HFFc6 (cell line): ENCODE data around the gene SFTPD. TPM values are rescaled to one million over a fixed set of nuclear protein-coding genes. Genes with fewer than 3 reads are reported as not detected.

Experiments used
- DNase-seq: peaks from one replicate; pipeline ENCODE4 v3.0.0-alpha.2; 2018
- H3K27ac Mint-ChIP-seq: 2 replicates; pipeline ENCODE4 v1.8.0; 2020; ENCODE audit warnings: mild to moderate bottlenecking, mixed read lengths
- H3K27me3 Mint-ChIP-seq: 2 replicates; pipeline ENCODE4 v1.8.0; 2021; ENCODE audit warnings: mild to moderate bottlenecking, moderate library complexity, mixed read lengths; ENCODE audit not compliant: insufficient read depth
- H3K36me3 Mint-ChIP-seq: 2 replicates; pipeline ENCODE4 v1.8.0; 2021; ENCODE audit warnings: low read depth, mixed read lengths
- H3K4me1 Mint-ChIP-seq: 2 replicates; pipeline ENCODE4 v1.8.0; 2020; ENCODE audit warnings: low read depth, mixed read lengths
- H3K4me3 Mint-ChIP-seq: 2 replicates; pipeline ENCODE4 v1.8.0; 2020; ENCODE audit warnings: mild to moderate bottlenecking, moderate library complexity, mixed read lengths
- H3K9me3 Mint-ChIP-seq: 2 replicates; pipeline ENCODE4 v1.8.0; 2020; ENCODE audit warnings: mild to moderate bottlenecking, mixed read lengths
- total RNA-seq, 6 experiments: library from RNA; stranded (reverse); fragmentation: NEBNext Ultra II Directional; extraction: Animal tissue kit (Norgen Biotek cat#: 25700); gene quantifications; 2 replicates in 1 of 6; 3 replicates in 5 of 6; pipeline ENCODE4 v1.2.3, GENCODE V29; 2021
- TF ChIP-seq, protein P1 (sequence below): fragments of 200-600 bp; sonication (generic); IDR thresholded peaks from 2 replicates; pipeline ENCODE4 v1.5.0; 2021; ENCODE audit warnings: antibody characterized with exemption, mild to moderate bottlenecking

Gene SFTPD
- total RNA-seq, 6 experiments from 2014 or later, result not detected

DNA sequence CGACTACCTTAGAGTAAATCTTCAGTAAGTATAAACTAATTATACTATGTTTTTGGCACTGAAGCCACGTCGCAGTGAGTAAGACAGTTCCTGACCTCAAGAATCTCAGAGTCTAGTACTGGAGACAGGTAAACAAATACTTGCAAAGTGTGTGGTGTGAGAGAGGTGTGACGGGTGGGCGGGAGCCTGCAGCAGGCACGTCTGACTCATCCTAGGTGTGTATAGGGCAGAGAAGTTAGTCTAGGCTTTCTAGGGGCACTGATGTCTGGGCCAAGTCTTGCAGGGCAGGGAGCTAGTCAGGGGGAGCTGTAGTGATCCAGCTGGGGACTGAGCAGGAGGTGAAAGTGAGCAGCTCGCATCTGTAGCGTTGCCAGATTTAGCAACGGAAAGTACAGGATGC lies 35.9 kb upstream of the SFTPD start:
- DNase-seq, result no peak
- TF ChIP-seq, protein P1, sequence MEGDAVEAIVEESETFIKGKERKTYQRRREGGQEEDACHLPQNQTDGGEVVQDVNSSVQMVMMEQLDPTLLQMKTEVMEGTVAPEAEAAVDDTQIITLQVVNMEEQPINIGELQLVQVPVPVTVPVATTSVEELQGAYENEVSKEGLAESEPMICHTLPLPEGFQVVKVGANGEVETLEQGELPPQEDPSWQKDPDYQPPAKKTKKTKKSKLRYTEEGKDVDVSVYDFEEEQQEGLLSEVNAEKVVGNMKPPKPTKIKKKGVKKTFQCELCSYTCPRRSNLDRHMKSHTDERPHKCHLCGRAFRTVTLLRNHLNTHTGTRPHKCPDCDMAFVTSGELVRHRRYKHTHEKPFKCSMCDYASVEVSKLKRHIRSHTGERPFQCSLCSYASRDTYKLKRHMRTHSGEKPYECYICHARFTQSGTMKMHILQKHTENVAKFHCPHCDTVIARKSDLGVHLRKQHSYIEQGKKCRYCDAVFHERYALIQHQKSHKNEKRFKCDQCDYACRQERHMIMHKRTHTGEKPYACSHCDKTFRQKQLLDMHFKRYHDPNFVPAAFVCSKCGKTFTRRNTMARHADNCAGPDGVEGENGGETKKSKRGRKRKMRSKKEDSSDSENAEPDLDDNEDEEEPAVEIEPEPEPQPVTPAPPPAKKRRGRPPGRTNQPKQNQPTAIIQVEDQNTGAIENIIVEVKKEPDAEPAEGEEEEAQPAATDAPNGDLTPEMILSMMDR, result no peak
- no peak overlapping the region for H3K27ac Mint-ChIP-seq
- H3K36me3 Mint-ChIP-seq, result peaks cover 3% of the 10 kb centered on the region; the same call in 1 of the 2 replicates
- no peak overlapping the region for H3K4me3 Mint-ChIP-seq
- H3K9me3 Mint-ChIP-seq, result peaks cover 10% of the 10 kb centered on the region; the same call in 1 of the 2 replicates
- peaks cover 21% of the 10 kb centered on the region for H3K27me3 Mint-ChIP-seq
- no peaks in the 10 kb centered on the region for H3K4me1 Mint-ChIP-seq

DNA sequence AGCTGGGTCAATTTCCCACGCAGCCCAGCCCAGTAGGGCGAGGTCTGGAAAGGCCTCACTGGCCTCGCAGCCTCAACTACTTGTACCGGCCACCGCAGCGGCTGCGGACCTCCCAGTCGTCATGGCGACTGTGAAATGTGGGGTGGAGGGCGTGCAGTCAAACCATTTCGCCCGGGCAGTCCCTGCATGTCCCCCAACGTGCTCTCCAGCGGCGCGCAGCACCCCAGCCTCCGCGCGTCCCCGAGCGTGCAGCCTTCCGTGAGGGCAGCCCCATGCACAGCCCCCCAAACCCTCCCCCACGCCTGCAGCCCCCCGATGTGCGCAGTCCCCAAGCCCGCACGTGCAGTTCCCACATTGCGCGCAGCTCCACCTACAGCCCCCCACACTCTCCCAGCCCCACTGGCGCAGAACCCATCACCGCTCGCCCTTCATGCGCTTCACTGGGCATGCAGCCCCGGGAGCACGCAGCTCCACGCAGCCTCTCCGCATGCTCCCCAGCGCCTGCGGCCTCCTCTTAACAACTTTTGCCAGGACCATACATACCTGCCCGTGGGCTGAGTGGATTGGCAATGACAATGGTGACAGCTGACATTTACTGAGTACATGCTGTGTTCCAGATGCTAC lies 34.5 kb upstream of the SFTPD start:
- DNase-seq, result no peak
- no peaks in the 10 kb centered on the region; the same call in 1 of the 2 replicates for H3K9me3 Mint-ChIP-seq
- H3K27ac Mint-ChIP-seq, result no peak overlapping the region
- no peaks in the 10 kb centered on the region for H3K36me3 Mint-ChIP-seq
- TF ChIP-seq, protein P1, result no peak
- no peak overlapping the region for H3K4me3 Mint-ChIP-seq
- H3K27me3 Mint-ChIP-seq, result peaks cover 28% of the 10 kb centered on the region
- no peaks in the 10 kb centered on the region for H3K4me1 Mint-ChIP-seq

DNA sequence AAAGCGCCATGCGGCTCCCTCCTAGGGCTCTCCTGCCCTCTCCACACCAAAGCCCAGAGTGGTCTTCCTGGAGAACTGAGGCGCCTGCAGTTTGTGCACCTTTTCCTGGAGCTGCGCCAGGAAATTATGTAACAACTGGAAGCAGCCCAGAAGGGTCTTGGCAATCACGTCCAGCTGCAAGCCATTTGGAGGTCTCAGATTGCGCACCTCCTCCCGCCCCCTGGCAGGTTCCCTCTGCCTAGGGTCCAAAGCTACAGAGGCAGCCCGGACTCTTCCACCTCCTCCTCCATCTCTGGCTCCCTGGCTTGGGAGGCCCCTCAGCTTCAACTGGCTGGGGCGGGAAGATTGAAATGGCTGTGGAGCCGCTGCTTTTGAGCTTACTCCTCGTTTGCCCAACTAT lies 34.0 kb upstream of the SFTPD start:
- peaks cover 28% of the 10 kb centered on the region for H3K27me3 Mint-ChIP-seq
- no peaks in the 10 kb centered on the region for H3K9me3 Mint-ChIP-seq
- no peak overlapping the region for H3K27ac Mint-ChIP-seq
- no peak overlapping the region for H3K4me3 Mint-ChIP-seq
- H3K36me3 Mint-ChIP-seq, result no peaks in the 10 kb centered on the region
- TF ChIP-seq, protein P1, result no peak
- H3K4me1 Mint-ChIP-seq, result no peaks in the 10 kb centered on the region
- no peak for DNase-seq

DNA sequence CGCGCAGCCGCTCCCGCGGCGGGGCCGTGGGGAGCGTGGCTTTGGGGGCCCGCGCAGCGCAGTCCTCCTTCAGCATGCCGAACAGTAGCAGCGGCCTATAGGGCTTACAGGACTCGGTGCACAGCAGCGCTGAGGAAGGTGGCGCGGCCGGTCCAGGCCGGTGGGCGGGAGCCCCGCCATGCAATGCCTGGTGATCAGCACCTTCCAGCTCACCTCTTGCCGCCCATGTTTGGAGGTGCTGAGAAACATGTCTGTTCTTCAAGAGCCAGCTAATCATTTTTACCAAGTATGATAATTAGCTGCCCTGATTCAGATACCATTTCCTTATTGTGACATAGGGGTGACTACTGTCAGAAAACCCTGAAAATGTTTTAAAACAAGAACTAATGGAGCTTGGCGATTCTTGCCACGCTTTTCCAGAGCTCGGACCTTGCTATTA lies 33.5 kb upstream of the SFTPD start:
- Mint-ChIP-seq H3K4me3 (no peak overlapping the region), H3K4me1 (no peaks in the 10 kb centered on the region), H3K9me3 (no peaks in the 10 kb centered on the region), H3K36me3 (no peaks in the 10 kb centered on the region), H3K27ac (no peak overlapping the region), H3K27me3 (peaks cover 28% of the 10 kb centered on the region)
- no peak for DNase-seq
- TF ChIP-seq, protein P1, result no peak

DNA sequence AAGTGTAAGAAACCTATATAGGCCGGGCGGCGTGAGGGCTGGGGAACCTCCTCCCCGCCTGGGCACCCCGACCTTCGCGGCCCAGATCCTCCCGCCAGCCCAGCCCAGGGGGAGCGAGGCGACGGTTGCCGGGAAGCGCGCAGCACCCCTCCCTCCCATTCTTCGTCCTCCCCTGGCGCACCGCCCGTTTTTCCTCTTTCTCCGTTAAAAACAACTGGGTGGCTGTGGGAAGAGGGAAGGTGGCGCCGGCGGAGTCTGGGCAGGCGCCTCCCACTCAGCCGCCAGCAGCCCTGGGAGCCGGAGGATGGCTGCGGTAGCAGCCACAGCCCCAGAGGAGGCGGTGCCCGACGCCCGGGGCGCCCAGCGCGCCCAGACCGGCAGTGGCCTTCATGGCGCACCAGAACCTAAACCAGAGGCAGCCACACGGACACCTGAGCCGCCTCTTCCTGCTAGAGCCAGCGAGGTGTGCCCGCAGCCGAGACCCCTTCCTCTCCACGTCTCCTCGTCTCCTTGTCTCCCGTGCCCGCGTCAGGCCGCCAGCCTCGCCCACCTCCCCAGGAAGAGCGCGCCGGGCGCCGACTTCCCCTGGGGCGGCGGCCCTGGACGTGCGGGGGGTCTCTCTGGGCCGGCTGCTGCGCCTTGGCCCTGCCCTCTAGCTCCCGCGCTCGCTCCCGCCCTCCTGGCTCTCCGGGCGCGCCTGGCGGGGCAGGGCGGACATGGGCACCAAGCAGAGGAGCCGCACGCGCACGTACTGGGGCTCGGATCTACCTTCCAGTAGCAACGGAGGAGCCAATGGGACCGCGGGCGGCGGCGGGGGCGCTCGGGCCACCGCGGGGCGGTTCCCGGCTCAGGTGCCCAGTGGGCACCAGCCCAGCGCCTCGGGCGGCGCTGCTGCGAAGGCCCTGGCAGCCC lies 32.8 kb upstream of the SFTPD start:
- Mint-ChIP-seq H3K4me3 (peak overlapping the region; percentile 68), H3K27me3 (peaks cover 27% of the 10 kb centered on the region), H3K9me3 (no peaks in the 10 kb centered on the region; the same call in 1 of the 2 replicates), H3K36me3 (no peaks in the 10 kb centered on the region), H3K4me1 (no peaks in the 10 kb centered on the region), H3K27ac (no peak overlapping the region)
- TF ChIP-seq, protein P1, result no peak
- peak; percentile 19 for DNase-seq
